Colonic mucosa (tissue), 4 donors: Measurements from ENCODE around the gene IQSEC1. TPM values are rescaled to one million over a fixed set of nuclear protein-coding genes. Genes with fewer than 3 reads are reported as not detected.

Experiments used
- DNase-seq: peaks from one replicate; pipeline ENCODE4 v3.0.0-alpha.2; 2020
- H3K27ac ChIP-seq: fragments of 200-600 bp; one replicate; pipeline ENCODE4 v1.8.0; 2021
- H3K27me3 ChIP-seq: fragments of 200-600 bp; one replicate; pipeline ENCODE4 v1.8.0; 2021
- H3K36me3 ChIP-seq: fragments of 200-600 bp; one replicate; pipeline ENCODE4 v1.8.0; 2021
- H3K4me1 ChIP-seq: fragments of 200-600 bp; one replicate; pipeline ENCODE4 v1.8.0; 2021; ENCODE audit warnings: mild to moderate bottlenecking
- H3K4me3 ChIP-seq: fragments of 200-600 bp; one replicate; pipeline ENCODE4 v1.8.0; 2021
- H3K9ac ChIP-seq, 2 donors: one replicate each; pipeline ENCODE4 v1.7.0; 2013; ENCODE audit warnings: control low read depth in 2 of 2, low read depth in 2 of 2, low read length in 2 of 2
- H3K9me3 ChIP-seq: fragments of 200-600 bp; one replicate; pipeline ENCODE4 v1.8.0; 2021
- intact Hi-C: fragments of 100-400 bp; cut with DNase I; formaldehyde crosslinking; loops from one replicate; pipeline ENCODE4 v1.14.1; 2022
- total RNA-seq, 2 donors: library from RNA; stranded (reverse); fragmentation: NEBNext Ultra II Directional in 1 of 2; extraction: Animal tissue kit (Norgen Biotek cat#: 25700) in 1 of 2; gene quantifications; one replicate each; pipeline ENCODE4 v1.2.1, GENCODE V29; 2021
- TF ChIP-seq, protein P1 (sequence below): fragments of 200-600 bp; IDR thresholded peaks from one replicate; pipeline ENCODE4 v1.8.0; 2022; ENCODE audit warnings: antibody characterized with exemption, mild to moderate bottlenecking
- donor health status: healthy.
- donor health status: DM: no; HTN: no; CAD: no.
- donor health status: DM: no; HTN: no; CAD: no.

Gene IQSEC1
- total RNA-seq, 2 donors from 2014 or later: 14.8 to 19.2 TPM

DNA sequence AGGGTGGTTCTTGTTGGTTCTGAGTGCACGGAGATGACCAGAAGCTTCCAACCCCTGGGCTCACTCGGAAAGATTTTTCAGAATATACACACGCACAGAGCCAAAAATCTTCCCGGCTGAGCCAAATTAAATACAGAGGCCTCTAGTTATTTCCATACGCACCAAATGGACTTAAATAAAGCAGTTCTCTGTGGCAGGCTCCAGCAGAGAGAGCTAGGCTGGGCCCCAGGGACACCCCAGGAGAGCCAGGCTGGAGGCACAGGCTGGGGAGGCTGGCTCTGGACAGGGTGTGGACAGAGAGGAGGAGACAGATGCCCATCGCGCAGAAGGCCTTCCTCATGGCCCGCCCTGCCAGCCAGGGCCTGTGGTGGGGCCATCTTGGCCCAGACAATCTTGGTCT, 115.9 kb downstream of the IQSEC1 start:
- H3K4me3 ChIP-seq: no peak overlapping the region
- no peaks in the 10 kb centered on the region for H3K4me1 ChIP-seq
- H3K9me3 ChIP-seq: no peaks in the 10 kb centered on the region
- H3K36me3 ChIP-seq: no peaks in the 10 kb centered on the region
- intact Hi-C loops: no loop called here
- no peaks in the 10 kb centered on the region for H3K27me3 ChIP-seq
- H3K27ac ChIP-seq: no peak overlapping the region
- no peak overlapping the region for H3K9ac ChIP-seq
- no peak for DNase-seq
- TF ChIP-seq, protein P1, sequence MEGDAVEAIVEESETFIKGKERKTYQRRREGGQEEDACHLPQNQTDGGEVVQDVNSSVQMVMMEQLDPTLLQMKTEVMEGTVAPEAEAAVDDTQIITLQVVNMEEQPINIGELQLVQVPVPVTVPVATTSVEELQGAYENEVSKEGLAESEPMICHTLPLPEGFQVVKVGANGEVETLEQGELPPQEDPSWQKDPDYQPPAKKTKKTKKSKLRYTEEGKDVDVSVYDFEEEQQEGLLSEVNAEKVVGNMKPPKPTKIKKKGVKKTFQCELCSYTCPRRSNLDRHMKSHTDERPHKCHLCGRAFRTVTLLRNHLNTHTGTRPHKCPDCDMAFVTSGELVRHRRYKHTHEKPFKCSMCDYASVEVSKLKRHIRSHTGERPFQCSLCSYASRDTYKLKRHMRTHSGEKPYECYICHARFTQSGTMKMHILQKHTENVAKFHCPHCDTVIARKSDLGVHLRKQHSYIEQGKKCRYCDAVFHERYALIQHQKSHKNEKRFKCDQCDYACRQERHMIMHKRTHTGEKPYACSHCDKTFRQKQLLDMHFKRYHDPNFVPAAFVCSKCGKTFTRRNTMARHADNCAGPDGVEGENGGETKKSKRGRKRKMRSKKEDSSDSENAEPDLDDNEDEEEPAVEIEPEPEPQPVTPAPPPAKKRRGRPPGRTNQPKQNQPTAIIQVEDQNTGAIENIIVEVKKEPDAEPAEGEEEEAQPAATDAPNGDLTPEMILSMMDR: no peak

DNA sequence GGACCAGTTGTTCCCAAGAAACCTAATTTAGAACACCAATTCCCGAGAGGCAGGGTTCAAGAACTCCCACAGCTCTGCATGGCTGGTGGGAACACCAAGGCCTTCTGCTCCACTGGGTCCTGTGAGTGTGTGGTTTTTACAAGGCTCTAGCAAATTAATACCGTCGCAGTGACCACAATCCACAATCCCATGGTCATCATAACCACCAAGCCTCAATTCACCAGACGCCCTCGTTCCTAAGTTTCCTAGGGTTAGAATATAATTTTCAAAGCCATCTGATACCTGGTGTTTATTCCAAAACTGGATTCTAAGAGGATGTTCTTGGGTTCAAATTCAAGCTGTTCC, 116.9 kb downstream of the IQSEC1 start:
- TF ChIP-seq, protein P1: no peak
- Histone ChIP-seq H3K4me1 (no peaks in the 10 kb centered on the region), H3K9ac (no peak overlapping the region), H3K27ac (no peak overlapping the region), H3K36me3 (no peaks in the 10 kb centered on the region), H3K9me3 (no peaks in the 10 kb centered on the region), H3K4me3 (no peak overlapping the region), H3K27me3 (no peaks in the 10 kb centered on the region)
- intact Hi-C loops: no loop called here
- DNase-seq: no peak

DNA sequence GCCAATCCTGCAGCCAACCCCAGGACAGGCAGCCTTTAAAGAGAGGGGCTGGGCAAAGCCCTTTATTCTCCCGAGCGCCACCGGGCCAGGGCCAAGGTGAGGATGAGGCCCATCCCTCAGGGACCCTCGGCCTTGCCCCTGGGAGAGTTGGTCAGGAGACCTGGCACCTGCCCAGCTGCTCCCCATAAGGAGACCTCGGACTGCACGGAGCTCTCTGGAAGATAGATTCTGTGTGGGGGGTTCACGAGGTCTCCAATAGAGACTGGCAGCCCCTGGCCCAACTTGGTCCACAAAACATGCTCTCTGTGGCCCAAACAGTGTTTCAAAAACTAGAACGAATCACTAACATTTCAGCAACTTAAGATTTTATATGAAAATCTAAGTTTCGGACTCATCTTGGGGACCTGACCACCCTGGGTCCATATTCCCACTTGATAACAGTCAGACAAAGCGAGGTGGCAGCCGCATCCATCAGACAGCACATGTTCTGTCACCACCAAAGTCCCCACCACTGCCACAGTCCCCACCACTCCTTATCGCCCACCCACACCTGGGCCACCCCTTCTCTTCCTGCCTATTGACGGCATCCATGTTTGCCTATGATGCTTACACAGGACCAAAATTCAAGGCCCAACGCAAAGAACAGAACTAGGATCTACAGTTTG, 117.4 kb downstream of the IQSEC1 start:
- no peak overlapping the region for H3K4me3 ChIP-seq
- no peak overlapping the region for H3K27ac ChIP-seq
- intact Hi-C loops: no loop called here
- no peaks in the 10 kb centered on the region for H3K36me3 ChIP-seq
- H3K9ac ChIP-seq: peak overlapping the region in 1 of 2 donors; percentile 66
- no peaks in the 10 kb centered on the region for H3K27me3 ChIP-seq
- H3K9me3 ChIP-seq: no peaks in the 10 kb centered on the region
- H3K4me1 ChIP-seq: no peaks in the 10 kb centered on the region
- no peak for DNase-seq
- TF ChIP-seq, protein P1: no peak

DNA sequence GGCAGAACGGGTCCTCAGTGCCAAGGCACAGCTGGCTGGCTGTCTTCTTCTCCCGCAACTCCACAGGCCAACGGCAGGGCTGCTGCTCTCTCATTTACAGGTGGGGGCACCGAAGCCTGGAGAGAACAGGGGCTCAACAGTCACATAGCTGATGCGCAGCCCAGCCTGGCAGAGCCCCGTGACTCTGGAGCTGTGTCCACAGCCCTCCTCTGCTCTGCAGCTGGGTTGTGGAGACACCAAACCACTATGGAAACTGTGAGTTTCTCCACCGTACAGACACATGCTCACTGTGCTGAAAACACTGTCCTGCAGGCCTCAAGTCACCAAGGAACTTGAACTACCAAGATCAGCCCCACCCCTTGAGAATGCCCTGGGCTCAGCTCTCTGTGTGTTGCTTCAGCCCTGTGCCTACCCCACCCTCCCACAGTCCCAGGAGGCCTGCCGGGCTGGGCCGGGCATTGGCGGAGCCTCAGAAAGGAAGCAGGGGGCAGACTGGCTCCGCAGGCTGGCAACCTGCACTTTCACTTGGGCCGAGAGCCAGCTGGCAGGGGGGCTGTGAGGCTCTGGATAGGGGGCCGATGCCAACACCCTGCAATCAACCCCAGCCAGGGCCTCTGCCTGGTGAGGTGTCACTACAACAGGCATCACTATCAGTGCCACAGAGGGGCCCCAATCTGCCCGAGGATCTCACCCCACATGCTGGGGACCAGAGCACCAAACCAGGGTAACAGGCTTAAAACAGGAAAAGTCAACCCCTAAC, 118.2 kb downstream of the IQSEC1 start:
- H3K9me3 ChIP-seq: no peaks in the 10 kb centered on the region

DNA sequence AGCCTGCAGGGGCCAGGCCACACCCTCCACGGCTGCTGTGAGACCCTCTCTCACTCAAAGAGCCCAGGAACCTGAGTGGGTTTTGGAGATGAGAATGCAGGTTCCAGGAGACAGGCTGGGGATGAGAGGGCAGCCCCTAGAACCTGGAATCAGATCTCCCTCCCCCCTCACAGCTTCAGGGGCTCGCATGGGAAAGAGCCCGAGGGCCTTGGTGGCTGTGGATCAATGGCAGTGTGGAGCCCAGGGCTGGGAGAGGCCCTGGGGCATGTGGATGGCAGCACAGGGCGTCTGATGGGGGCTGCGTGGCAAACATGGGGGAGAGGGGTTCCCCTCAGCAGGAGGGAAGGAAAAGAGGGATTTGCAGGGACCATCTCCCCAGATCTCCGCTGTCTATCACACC, 119.0 kb downstream of the IQSEC1 start:
- Histone ChIP-seq H3K4me1 (no peaks in the 10 kb centered on the region), H3K36me3 (no peaks in the 10 kb centered on the region), H3K27me3 (no peaks in the 10 kb centered on the region)

More for the DNA sequence above, 118.2 kb downstream of the IQSEC1 start:
- TF ChIP-seq, protein P1: no peak
- Histone ChIP-seq H3K4me3 (no peak overlapping the region), H3K36me3 (no peaks in the 10 kb centered on the region), H3K27ac (no peak overlapping the region), H3K9ac (peak overlapping the region; percentile 7 to 66), H3K4me1 (no peaks in the 10 kb centered on the region), H3K27me3 (no peaks in the 10 kb centered on the region)
- peak; percentile 86 for DNase-seq
- intact Hi-C loops: no loop called here

More for the DNA sequence above, 119.0 kb downstream of the IQSEC1 start:
- DNase-seq: no peak
- TF ChIP-seq, protein P1: no peak
- Histone ChIP-seq H3K9me3 (no peaks in the 10 kb centered on the region), H3K9ac (peak overlapping the region; percentile 24 to 66), H3K4me3 (no peak overlapping the region), H3K27ac (no peak overlapping the region)
- intact Hi-C loops: no loop called here
